HG03064 (cell line): ENCODE results near the gene FGFBP2.
"Not testable (repeated sequence)": the region's sequence is repeated elsewhere in the genome, so short reads cannot be mapped to it uniquely, and the experiment has no call there.

Experiments
- ATAC-seq: cut with Tn5 transposase; IDR thresholded peaks from one replicate; pipeline ENCODE4 v1.9.1; 2021; ENCODE audit warnings: low read depth; ENCODE audit not compliant: unreplicated experiment

The FGFBP2 gene

GRCh38 chr4:15934259-15934658, 28.7 kb downstream of the FGFBP2 start:
- no peak for ATAC-seq

GRCh38 chr4:15931451-15932210, 31.3 kb downstream of the FGFBP2 start:
- no peak for ATAC-seq

- no peak for ATAC-seq
These were observed 32.7 kb downstream of the FGFBP2 start for GRCh38 chr4:15930314-15930713.

- ATAC-seq = no peak
These were observed 33.4 kb downstream of the FGFBP2 start for GRCh38 chr4:15929540-15929939.

GRCh38 chr4:15928883-15929282, 34.1 kb downstream of the FGFBP2 start:
- no peak for ATAC-seq

- no peak for ATAC-seq
These were observed 36.5 kb downstream of the FGFBP2 start for GRCh38 chr4:15926486-15926885.

- no peak for ATAC-seq
These were observed 37.1 kb downstream of the FGFBP2 start for GRCh38 chr4:15925830-15926229.

GRCh38 chr4:15921592-15921932, 41.4 kb downstream of the FGFBP2 start:
- ATAC-seq = no peak

- ATAC-seq = no peak
These were observed 42.0 kb downstream of the FGFBP2 start for GRCh38 chr4:15920723-15921591.

- ATAC-seq = no peak
These were observed 44.4 kb downstream of the FGFBP2 start for GRCh38 chr4:15918484-15919129.

- ATAC-seq = no peak
These were observed 45.7 kb downstream of the FGFBP2 start for GRCh38 chr4:15917297-15917696.

GRCh38 chr4:15916358-15916757, 46.6 kb downstream of the FGFBP2 start:
- not testable (repeated sequence) for ATAC-seq

- no peak for ATAC-seq
These were observed 48.2 kb downstream of the FGFBP2 start for GRCh38 chr4:15914736-15915135.

- ATAC-seq = no peak
These were observed 48.7 kb downstream of the FGFBP2 start for GRCh38 chr4:15914291-15914690.

GRCh38 chr4:15913631-15913970, 49.4 kb downstream of the FGFBP2 start:
- ATAC-seq = no peak

GRCh38 chr4:15912961-15913630, 49.9 kb downstream of the FGFBP2 start:
- no peak for ATAC-seq

GRCh38 chr4:15912236-15912635, 50.7 kb downstream of the FGFBP2 start:
- no peak for ATAC-seq
